Measurements from ENCODE around the gene MALRD1.

MALRD1 gene

DNA sequence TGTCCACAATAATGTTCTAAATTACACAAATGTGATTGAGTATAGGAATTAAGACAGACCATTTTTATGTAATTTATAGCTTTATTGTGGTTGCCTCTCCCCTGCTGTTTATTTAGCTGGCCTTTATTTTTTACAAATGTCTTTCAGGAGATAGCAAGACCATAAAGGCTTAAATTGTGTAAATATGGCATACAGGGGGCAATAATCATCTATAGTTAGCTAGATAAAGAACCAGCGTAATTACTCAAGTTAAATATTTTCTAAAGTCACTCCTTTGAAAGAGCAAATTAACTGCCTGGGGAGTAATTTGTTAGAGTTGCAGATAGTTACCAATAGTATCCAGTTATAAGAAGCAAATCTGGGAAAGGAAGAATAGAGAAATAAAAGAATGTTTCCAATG, at the start of gene MALRD1:
TSS of gene MALRD1 (plus strand) at position 313 of the 400 bp plus-strand sequence. CDS start 138 bp downstream, outside the sequence.
- no peak within 1 kb of the TSS for H3K4me3 ChIP-seq (ENCODE audit: low read depth, low read length)
- TF ChIP-seq, protein P1, sequence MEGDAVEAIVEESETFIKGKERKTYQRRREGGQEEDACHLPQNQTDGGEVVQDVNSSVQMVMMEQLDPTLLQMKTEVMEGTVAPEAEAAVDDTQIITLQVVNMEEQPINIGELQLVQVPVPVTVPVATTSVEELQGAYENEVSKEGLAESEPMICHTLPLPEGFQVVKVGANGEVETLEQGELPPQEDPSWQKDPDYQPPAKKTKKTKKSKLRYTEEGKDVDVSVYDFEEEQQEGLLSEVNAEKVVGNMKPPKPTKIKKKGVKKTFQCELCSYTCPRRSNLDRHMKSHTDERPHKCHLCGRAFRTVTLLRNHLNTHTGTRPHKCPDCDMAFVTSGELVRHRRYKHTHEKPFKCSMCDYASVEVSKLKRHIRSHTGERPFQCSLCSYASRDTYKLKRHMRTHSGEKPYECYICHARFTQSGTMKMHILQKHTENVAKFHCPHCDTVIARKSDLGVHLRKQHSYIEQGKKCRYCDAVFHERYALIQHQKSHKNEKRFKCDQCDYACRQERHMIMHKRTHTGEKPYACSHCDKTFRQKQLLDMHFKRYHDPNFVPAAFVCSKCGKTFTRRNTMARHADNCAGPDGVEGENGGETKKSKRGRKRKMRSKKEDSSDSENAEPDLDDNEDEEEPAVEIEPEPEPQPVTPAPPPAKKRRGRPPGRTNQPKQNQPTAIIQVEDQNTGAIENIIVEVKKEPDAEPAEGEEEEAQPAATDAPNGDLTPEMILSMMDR (IDR thresholded peaks at IDR 0.05; ENCODE audit: borderline replicate concordance, insufficient read depth, low read depth, low read length), result no peak

DNA sequence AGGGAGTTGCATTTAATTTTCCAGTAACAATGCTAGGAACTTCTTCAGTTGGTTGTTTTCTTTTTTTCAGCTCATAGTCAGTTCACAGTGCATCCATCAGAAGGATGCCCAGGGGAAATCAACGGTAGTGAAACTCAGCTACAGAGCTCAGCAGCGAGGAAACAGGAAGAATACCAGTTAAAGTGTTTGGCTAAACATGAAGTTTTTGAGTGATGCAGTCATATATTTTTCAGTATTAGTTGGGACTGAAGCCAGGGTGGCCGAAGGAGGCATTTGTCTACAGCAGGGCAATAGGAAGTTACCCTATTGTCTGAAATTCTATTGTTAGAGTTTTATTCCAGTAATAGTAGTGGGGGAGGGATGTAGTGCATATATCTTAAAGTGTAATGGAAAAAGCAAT, 45.3 kb upstream of the MALRD1 start:
- TF ChIP-seq, protein P1 (IDR thresholded peaks at IDR 0.05; ENCODE audit: borderline replicate concordance, insufficient read depth, low read depth, low read length), result no peak
- H3K4me3 ChIP-seq (ENCODE audit: low read depth, low read length), result no peak overlapping the region

DNA sequence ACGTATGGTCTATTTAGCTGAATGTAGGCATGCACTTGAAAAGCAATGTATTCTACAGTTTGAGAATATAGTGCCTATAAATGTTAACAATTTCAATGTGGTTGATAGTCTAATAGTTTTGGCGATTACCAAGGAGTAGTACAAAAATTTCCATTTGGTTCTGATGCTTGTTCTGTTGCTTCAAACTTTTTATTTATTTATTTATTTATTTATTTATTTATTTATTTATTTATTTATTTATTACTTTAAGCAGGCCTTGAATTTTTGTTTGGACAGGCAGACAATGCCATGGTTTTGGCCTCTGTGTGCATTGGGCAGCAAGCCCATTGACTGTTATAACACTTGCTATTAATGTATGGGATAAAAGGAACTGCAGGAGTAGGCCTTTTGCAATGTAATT, 36.5 kb upstream of the MALRD1 start:
- TF ChIP-seq, protein P1 (IDR thresholded peaks at IDR 0.05; ENCODE audit: borderline replicate concordance, insufficient read depth, low read depth, low read length), result no peak

DNA sequence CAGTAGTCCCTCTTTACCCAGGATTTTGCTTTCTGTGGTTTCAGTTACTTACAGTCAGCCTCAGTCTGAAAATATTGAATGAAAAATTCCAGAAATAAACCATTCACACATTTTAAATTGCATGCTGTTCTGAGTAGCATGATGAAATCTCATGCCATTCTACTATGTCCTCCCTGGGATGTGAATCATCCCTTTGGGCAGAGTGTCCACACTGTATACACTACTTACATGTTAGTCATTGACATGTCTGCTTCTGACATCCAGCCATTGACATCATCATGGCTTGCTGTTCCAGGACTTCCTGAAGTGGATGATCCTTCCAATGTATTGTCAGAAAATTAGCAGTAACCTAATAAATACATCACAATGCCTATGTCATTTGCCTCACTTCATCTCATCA, 34.6 kb upstream of the MALRD1 start:
- H3K4me3 ChIP-seq (ENCODE audit: low read depth, low read length), result no peak overlapping the region
- TF ChIP-seq, protein P1 (IDR thresholded peaks at IDR 0.05; ENCODE audit: borderline replicate concordance, insufficient read depth, low read depth, low read length), result no peak

More for the DNA sequence above, 36.5 kb upstream of the MALRD1 start:
- no peak overlapping the region for H3K4me3 ChIP-seq (ENCODE audit: low read depth, low read length)

DNA sequence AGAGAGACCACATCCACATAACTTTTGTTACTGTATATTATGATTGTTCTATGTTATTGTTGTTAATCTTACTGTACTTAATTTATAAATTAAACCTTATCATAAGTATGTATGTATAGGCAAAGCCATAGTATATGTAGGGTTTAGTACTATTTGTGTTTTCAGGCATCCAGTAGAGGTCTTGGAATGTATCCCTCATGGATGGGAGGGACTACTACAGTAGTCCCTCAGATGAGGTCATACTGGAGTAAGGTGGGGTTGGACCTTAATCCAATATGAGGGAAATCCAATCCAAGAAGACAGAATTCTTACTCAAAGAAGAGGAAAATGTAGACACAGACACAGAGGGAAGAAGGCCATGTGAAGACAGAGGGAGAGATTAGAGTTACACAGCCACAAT, 34.1 kb upstream of the MALRD1 start:
- TF ChIP-seq, protein P1 (IDR thresholded peaks at IDR 0.05; ENCODE audit: borderline replicate concordance, insufficient read depth, low read depth, low read length), result no peak

DNA sequence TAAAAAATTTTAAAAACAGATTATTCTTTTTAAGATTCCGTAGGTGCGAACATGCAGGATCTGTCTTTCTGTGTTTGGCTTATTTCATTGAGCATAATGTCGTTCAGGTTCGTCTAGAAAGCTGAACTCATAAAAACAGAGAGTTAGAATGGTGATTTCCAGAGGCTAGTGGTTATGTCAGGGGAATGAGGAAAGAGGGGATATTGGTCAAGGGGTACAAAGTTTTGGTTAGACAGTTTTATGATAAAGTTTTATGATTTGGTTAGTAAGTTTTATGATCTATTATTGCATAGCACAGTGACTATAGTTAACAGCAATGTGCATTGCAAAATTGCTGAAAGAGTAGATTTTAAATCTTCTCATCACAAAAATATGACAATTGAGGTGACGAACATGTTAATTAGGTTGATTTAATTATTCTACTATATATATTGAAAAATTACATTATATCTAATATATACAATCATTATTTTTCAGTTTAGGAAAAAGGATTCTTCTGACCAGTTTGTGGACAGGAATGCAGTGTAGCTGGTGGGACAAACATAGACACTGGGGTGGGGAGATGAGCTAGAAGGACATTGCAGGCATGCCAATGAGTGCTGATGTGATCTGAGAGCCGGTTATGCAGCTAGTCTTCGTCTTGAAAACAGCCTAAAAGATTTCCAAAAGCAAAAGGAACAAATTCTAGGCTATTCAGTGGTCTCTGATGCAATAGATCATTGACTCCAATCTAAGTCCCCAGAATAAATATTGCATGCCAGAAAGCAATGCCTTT, 31.3 kb upstream of the MALRD1 start:
- TF ChIP-seq, protein P1 (IDR thresholded peaks at IDR 0.05; ENCODE audit: borderline replicate concordance, insufficient read depth, low read depth, low read length), result no peak
- no peak overlapping the region for H3K4me3 ChIP-seq (ENCODE audit: low read depth, low read length)

More for the DNA sequence above, 34.1 kb upstream of the MALRD1 start:
- H3K4me3 ChIP-seq (ENCODE audit: low read depth, low read length), result no peak overlapping the region

DNA sequence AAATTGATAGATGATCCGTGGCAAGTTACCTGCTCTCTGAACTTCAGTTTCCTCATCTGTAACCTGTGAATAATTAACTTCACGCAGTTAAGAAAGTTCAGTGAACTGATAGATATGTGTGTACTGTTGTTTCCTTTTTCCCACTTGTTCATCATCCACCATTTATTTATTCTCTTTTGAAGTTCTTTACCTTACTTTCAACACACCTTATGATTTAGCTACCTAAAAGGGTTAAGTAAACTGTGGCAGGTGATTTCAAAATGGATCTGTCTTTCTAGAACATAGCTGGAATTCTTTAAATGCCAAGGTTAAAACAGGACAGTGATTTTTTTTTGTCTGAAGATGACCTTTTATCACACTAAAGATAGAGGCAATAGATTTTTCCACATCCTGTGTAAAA, 27.4 kb upstream of the MALRD1 start:
- TF ChIP-seq, protein P1 (IDR thresholded peaks at IDR 0.05; ENCODE audit: borderline replicate concordance, insufficient read depth, low read depth, low read length), result no peak
- H3K4me3 ChIP-seq (ENCODE audit: low read depth, low read length), result no peak overlapping the region
